Measurements from ENCODE around the gene CACNA1I.
A peak's percentile ranks its signal among the peaks of the same experiment; 100 is the strongest.

CACNA1I gene

DNA sequence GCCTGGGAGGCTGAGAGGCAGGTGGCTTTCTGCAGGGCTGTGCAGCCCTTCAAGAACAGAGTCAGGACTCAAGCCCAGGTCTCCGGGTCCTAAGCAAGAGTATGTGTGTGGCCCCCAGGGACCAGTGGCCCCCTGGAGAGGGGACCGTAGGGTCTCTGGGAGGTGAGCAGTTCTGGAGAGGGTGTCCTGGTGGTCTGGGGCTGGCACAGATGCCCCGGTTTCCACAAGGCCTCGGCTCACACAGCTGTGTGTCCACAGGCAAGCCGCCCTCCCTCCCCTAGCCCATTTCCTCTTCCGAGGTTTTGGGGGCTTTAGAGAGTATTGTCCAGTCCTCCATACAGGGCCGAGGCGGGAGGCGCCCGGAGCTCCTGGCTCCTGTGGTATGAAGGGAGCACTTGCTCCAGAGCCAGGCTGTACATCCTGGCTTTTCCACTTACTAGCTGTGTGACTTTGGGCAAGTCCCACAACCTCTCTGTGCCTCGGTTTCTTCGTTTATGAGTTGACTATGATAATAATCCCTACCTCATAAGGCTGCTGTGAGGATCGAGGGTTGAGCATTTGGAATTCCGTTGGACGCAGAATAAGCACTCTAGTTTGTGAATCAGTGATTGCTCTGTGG lies 34.6 kb upstream of the CACNA1I start:
- DNase-seq = no peak

- DNase-seq = no peak
Observed at GRCh38 chr22:39536711-39537110, 33.8 kb upstream of the CACNA1I start.

- no peak for DNase-seq
Observed at GRCh38 chr22:39537975-39538374, 32.6 kb upstream of the CACNA1I start.

DNA sequence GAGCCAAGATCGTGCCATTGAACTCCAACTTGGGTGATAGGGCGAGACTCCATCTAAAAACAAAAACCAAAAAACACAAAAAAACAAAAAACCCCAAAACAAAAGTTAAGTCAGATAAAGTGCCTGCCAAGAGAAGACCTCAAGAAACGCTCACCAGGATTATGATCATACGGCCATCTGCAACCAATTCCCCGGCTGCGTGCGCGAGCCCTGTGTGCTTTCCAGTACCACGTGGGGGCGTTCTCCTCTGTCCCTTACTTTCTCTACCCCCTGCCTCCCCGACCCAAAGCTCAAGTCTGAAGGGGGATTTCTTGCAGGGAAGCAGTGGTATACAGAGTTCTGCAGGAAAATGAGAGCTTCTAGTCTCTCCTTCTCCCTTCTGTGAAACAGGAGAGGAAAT lies 27.5 kb upstream of the CACNA1I start:
- no peak for DNase-seq

DNA sequence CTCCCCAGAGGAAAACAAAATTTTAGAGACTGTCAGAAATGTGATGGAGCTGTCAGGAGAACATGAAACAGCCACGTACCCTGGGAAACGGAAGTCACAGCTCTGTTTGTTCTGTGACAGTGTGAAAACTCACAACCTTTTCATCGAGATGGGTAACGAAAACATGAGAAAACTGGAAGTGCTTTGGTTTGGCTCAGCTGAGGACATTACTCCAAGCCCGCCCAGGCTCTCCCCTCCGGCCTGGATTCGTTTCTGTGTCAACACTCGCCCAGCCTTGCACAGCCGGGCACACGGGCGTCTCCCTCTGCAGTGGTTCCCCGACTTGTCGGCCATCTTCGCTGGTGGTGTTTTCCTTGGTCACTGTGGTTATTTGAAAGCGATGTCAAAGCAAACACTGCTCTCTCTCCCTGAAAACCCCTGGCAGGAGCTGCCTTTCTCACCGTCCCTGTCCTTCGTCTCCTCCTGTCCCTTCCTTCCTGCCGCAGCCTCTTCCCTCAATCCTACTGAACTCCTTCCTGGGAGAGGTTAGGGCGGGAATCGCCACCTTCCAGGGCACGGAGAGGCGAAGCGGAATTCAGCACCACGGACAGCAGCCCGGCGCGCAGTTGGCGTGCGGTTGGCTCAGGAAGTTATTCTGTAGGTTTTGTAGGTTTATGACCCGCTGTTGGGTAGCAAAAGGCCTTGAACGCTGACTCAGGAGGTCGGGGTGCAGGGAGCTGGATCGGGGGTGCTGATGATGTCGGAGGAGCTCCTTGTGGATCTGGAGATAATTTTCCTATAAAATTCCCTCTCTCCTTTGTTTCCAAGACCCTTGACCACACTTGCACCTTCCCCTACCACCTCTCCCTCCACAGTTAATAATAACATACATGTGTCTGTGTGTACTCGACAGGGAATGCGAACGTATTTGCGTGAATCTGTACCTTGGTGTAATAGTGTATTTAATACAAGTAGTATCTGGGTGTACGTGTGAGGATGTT lies 24.9 kb upstream of the CACNA1I start:
- DNase-seq = peak; percentile 61

DNA sequence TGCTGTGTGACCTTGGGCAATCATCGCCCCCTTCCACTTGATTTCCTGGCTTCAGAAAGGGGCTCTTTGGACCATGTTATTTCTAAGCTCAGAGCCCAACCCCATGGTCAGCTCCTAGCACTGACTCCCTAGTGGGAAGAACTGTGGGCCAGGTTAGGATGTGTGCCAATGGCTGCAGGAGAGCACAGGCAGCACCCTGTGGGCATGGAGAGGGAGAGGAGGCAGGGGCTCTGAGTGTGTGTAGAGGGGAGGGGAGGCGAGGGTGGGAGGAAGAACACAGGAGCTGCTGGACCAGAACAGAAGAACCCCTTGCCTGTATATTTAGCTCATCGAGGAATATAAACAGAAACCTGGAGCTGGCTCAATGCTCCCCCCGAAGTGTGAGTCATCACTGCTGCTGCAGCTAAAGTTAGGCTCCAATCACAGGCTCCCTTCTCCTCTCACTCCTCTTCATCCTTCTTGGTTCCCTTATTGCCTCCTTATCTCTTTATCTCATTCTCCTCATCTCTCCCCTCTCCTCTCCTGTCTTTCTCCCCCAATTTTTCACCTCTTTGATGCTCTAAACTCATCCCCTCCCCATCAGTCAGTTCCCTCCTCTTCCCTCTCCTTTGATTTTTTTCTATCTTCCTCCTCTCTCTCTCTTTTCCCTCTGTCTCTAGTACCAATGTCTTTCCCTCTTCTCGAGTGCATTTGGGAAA lies 23.5 kb upstream of the CACNA1I start:
- DNase-seq = no peak

DNA sequence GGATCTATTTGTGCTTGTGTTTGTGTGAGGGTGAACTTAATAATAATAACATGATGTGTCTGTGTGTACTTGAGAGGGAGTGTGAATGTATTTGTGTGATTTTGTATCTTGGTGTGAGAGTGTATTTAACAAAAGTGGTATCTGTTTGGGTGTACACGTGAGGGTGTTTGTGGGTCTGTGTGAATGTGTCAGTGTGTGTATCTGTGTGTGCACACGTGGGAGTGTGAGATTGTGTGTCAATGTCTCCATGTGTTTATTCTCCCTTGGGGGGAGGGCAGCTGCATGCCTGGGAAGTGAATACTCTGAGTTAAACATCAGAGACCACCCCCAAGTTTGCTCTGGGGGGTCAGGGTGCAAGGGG lies 23.0 kb upstream of the CACNA1I start:
- DNase-seq = no peak

DNA sequence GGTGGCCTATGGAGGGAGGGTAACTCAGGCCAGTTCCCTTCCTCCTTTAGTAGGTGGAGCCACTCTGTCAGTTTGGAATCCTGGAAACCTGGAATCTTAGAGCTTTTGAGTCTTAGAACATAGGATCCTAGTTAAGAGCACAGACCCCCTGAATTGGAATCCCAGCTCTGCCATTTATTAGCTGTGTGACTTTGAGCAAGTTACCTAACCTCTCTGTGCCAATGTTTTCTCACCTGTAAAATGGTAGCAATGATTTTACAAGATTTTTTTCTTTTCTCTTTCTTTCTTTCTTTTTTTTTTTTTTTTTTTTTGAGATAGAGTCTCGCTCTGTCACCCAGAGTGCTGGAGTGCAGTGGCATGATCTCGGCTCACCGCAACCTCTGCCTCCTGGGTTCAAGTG lies 17.1 kb upstream of the CACNA1I start:
- no peak for DNase-seq

- no peak for DNase-seq
Observed at GRCh38 chr22:39554151-39554550, 16.4 kb upstream of the CACNA1I start.

DNA sequence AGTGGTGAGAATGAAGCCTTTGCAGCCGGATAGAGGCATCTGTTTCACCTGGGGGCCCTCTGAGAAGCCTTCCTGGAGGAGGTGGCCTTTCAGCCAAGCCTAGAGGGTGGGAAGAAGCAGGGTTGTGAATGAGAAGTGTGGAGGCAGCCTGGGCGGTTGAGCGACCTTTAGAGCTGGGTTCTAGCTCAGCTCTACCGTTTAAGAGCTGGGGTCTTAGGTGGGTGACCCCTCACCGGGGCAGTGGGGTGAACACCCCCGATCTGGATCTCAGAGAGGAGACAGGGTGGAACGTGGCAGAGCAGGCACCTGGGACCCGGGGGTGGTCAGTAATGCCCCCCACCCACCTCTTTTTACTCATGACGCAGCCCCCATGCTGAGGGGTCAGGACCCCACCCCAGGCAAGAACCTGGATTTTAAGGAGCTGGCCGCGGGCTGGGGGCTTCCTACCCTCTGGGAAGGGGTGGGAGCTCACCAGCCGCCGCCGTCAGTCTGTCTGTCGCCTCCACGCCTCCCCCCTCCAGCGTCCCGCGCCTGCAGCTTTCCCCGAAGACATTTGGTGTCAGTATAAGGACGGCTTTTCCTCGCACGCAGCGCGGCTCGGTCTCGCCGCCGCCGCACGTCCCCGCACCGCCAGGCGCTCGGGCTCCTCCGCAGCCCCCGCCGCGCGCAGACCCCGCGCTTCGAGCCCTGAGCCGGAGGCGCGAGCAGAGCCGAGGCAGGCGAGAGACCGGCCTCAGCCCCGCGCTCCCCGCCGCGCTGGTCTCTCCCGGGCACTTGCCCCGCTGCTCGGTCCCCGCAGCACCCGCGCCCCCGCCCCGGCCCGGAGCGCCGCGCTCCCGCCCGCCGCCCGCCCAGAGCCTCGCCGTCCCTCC lies 13.3 kb upstream of the CACNA1I start:
- peak; percentile 42 for DNase-seq

DNA sequence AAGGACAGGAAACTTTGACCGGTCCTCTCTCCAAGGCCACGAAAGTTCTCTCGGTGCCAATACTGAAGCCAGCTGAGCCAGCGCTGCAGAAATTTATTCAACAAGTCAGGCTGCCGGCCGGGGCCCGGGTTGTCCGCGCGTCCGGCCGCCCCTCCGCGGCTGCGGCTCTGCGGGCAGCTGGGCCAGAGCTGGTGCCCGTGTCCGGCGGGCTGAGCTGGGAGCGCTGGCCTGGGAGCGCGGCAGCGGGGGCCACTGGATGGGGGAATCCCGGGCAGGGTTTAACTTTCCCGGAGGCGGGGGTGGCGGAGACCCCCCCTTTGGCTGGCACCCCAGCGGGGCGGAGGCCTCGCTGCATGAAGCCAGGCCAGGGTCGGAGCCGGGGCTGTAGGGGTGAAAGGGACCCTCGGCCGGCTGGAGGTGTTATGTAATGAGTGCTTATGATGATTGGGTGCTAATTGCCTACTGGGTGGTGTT lies 12.3 kb upstream of the CACNA1I start:
- DNase-seq = no peak

GRCh38 chr22:39558950-39559349 lies 11.6 kb upstream of the CACNA1I start:
- no peak for DNase-seq

DNA sequence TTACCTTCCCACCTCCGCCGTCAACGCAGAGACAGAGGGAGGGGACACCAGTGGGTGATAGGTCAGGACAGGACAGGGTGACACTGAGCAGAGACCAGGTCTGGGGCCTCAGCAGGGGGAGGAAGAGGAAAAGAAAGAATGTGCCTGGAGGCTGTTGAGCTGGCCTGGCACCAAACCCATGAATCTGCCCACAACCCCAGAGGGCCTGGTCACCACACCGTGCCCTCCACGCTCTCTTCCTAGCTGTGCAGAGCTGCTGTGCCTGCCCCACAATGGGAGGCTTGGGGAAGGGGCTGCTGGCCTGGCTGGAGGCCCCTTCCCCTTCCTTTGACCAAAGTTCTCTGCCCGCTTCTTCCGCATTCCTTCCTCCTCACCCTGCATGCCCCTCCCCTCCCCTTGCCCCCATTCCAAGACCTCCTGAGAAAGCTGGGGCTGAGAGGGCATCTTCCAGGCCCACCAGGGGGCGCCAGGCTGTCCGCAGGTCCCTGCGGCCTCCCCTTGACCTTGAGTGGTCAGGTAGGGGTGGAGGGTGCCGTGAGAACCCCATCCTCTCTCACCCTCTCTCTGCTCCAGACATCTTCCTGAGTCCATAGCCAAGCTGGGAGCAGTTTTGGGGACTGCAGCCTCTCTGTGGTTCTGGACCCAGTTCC lies 11.0 kb upstream of the CACNA1I start:
- DNase-seq = no peak

DNA sequence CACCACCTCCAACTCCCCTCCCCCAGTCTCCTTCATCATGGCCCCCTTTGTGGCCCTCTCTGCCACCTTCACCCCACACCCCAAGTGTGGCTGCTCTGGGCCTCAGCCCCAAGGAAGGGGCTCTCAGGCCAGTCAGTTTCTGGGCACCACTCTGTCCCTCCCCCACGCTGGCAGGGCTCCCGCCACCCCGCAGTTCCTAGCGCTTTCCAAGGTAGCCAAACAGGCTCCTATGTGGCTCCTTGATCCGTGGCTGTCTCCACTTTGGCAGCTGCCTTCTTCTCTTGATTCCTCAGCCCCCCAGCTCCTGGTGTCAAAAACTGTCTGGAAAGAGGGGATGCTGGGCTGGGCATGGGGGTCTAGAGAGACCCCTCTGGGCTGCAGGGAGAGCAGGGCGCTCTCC lies 10.4 kb upstream of the CACNA1I start:
- DNase-seq = no peak

DNA sequence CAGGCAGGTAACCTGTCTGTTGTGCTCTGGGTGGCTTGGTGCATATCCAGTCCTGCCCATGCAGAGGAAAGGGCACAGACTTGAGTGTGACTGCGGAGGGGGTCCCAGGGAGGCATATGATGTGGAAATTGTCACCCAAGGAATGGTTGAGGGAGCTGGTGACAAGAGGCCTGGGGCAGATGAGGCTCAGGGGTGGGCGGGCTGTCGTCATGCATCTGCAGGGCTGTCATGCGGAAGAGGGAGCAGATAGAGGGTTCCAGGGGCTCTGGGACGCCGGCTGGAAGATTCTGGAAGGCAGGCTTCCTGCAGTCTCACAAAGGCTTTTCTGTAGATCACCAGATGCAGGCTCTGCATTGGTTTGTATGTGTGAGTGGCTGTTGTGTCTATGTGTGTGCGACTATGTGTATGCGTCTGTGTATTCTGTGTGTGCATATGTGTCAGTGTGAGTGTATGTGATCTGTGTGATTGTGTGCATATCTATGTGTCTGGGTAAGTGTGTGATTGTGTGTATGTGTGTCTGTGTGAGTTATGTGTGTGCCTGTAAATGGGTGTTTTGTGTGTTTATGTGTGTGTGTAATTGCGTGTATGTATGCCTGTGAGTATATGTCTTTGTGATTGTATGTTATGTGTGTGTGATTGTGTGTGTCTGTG lies 7.6 kb upstream of the CACNA1I start:
- no peak for DNase-seq

GRCh38 chr22:39563571-39564428 lies 6.8 kb upstream of the CACNA1I start:
- no peak for DNase-seq

GRCh38 chr22:39565414-39565944 lies 5.1 kb upstream of the CACNA1I start:
- no peak for DNase-seq

DNA sequence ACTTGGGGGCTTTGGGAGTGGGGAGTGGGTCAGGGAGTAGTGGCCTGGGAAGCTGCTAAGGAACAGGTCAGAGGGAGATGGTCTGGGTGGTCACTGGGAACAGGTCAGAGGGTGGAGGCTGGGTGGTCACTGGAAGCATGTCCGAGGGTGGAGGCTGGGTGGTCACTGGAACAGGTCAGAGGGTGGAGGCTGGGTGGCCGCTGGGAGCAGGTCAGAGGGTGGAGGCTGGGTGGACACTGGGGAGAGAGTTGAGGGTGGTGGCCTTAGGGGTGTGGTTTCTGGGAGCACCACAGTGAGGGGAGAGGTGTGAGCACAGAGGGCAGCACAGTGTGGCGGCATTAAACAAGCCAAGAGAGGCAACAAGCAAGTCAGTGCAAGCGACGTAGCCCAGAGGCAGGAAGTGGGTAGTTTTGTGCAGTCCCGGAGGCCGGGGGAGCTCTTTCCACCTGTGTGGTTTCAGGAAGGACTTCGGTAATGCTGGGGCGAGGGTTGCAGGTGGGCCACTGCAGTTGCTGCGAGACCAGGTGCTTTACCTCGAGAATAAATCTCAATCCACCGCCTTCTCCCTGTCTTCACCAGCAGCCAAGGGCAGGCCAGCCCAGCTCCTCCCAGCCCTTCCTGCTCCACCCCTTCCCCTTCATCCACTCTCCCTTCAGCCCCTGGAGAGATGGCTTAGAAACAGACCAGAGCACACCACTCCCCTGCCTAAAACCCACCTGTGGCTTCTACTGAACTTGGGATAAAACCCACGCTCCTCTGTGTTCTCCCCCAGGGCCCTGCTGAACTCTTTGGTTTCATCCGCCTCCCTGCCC lies 3.2 kb upstream of the CACNA1I start:
- peak; percentile 16 for DNase-seq

DNA sequence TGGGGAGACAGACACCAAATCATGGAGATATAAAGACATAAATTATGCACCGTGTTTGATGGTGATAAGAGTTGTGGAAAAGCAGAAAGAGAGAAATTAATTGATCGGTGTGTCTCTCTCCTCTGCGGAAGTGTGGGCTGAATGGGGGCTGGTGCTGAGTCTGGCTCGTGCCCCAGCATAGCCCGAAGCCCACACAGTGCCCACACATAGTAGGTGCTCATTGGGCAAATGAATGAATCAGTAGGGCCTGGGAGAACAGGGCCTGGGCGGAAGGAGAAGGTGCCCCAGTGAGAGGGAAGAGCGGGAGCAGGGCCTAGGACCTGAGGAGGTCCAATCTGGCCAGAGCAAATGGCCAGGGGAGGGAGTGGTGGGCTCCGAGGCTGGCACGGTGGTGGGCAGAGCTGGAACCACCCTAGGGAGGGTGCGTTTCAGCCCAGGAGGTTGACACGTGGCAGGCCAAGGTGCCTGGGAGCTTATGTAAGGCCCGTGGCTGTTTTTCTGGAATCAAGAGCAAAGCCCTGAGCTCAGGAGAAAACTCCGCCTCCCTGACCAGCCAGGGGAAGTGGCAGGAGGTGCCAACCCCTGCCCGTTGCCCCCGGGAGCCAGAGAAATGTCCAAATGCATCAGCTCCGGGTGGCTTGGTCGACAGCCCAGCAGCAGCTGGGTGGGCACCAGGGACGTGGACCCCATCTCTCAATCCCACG lies 2.1 kb upstream of the CACNA1I start:
- no peak for DNase-seq

Measured in activated T-cell treated with anti-CD3 and anti-CD28 coated beads for 4 hours (primary cell).